GM18499 (cell line): Measurements from ENCODE around the gene RNU7-1.
"Not testable (repeated sequence)": the region's sequence is repeated elsewhere in the genome, so short reads cannot be mapped to it uniquely, and the experiment has no call there.

ENCODE experiments used
- ATAC-seq: cut with Tn5 transposase; IDR thresholded peaks from one replicate; pipeline ENCODE4 v1.9.1; 2021; ENCODE audit warnings: moderate number of reproducible peaks; ENCODE audit not compliant: insufficient read depth, unreplicated experiment

RNU7-1 gene

GRCh38 chr12:6943722-6944380, at the start of gene RNU7-1, which contains the start of gene C12orf57:
Gene RNU7-1, plus strand, starts transcription at chr12:6943816.
Gene C12orf57, plus strand, starts transcription at chr12:6944022. Its CDS starts 100 bp downstream, at chr12:6944122.
- no peak for ATAC-seq

GRCh38 chr12:6894321-6894720, 49.3 kb upstream of the RNU7-1 start:
- ATAC-seq, result no peak

GRCh38 chr12:6896846-6897435, 46.7 kb upstream of the RNU7-1 start:
- ATAC-seq, result no peak

GRCh38 chr12:6899427-6899826, 44.2 kb upstream of the RNU7-1 start:
- ATAC-seq, result no peak

- no peak for ATAC-seq
Observed at GRCh38 chr12:6899837-6900519, 43.6 kb upstream of the RNU7-1 start.

- no peak for ATAC-seq
Observed at GRCh38 chr12:6902448-6902847, 41.2 kb upstream of the RNU7-1 start.

- ATAC-seq, result no peak
Observed at GRCh38 chr12:6903722-6904121, 39.9 kb upstream of the RNU7-1 start.

GRCh38 chr12:6904280-6905276, 39.0 kb upstream of the RNU7-1 start, which contains the start of gene LRRC23:
Gene LRRC23, plus strand, starts transcription at chr12:6904822. Its CDS starts 812 bp downstream, at chr12:6905634.
- peak; percentile 80 for ATAC-seq

GRCh38 chr12:6905414-6906040, 38.1 kb upstream of the RNU7-1 start:
- no peak for ATAC-seq

GRCh38 chr12:6908141-6908540, 35.5 kb upstream of the RNU7-1 start:
- not testable (repeated sequence) for ATAC-seq

GRCh38 chr12:6909421-6910145, 34.0 kb upstream of the RNU7-1 start:
- ATAC-seq, result no peak

GRCh38 chr12:6912164-6912935, 31.3 kb upstream of the RNU7-1 start:
- ATAC-seq, result no peak

- no peak for ATAC-seq
Observed at GRCh38 chr12:6914246-6914946, 29.2 kb upstream of the RNU7-1 start, which contains the start of gene ENO2. Gene ENO2, plus strand, starts transcription at chr12:6914580. Its CDS starts 1,253 bp downstream, at chr12:6915833.

- no peak for ATAC-seq
Observed at GRCh38 chr12:6914947-6915788, 28.4 kb upstream of the RNU7-1 start.

- ATAC-seq, result no peak
Observed at GRCh38 chr12:6915789-6916285, 27.8 kb upstream of the RNU7-1 start.

- no peak for ATAC-seq
Observed at GRCh38 chr12:6916426-6917200, 27.0 kb upstream of the RNU7-1 start.
